Pancreas (tissue), 10 donors: Measurements from ENCODE around the gene LIN9. TPM values are rescaled to one million over a fixed set of nuclear protein-coding genes. Genes with fewer than 3 reads are reported as not detected.
A peak's percentile ranks its signal among the peaks of the same experiment; 100 is the strongest.

Experiments
- ATAC-seq, 4 donors: fragments of 200-7000 bp; cut with Tn5 transposase; one replicate each; pipeline versions ENCODE4 v1.8.0 to v1.9.1; 2020; ENCODE audit warnings: mild to moderate bottlenecking in 4 of 4, moderate library complexity in 4 of 4
- DNase-seq, 6 donors: peaks; one replicate each; pipeline ENCODE4 v3.0.0-alpha.2; 2020
- FAIRE-seq: peaks from 2 replicates; lab custom pipeline; 2012; peaks lifted over from hg19 to GRCh38; lab: Jason Lieb, UNC
- H3K27ac ChIP-seq, 4 donors: fragments of 200-600 bp; sonication (generic); 1 replicate in 3 of 4; 2 replicates in 1 of 4; pipeline versions ENCODE4 v1.5.0 to v1.8.0; 2020
- H3K27me3 ChIP-seq, 4 donors: fragments of 200-600 bp; one replicate each; pipeline ENCODE4 v1.8.0; 2021
- H3K36me3 ChIP-seq, 3 donors: fragments of 200-600 bp; sonication (generic) in 1 of 3; one replicate each; pipeline versions ENCODE4 v1.5.0 to v1.8.0; 2020 to 2021
- H3K4me1 ChIP-seq, 3 donors: fragments of 200-600 bp; one replicate each; pipeline ENCODE4 v1.8.0; 2021
- H3K4me3 ChIP-seq, 4 donors: fragments of 200-600 bp; sonication (generic) in 2 of 4; one replicate each; pipeline versions ENCODE4 v1.5.0 to v1.8.0; 2020 to 2021
- H3K9me3 ChIP-seq, 4 donors: fragments of 200-600 bp; one replicate each; pipeline ENCODE4 v1.8.0; 2021
- WGBS, 2 donors: extraction: QIAGEN DNeasy Blood & Tissue Kit; methylation state at CpG; one replicate each; pipeline ENCODE4 v1.1.7; 2013; 5-methylcytosine and 5-hydroxymethylcytosine counted together
- intact Hi-C, 3 donors: fragments of 100-400 bp; cut with DNase I; formaldehyde crosslinking; loops; one replicate each; pipeline versions ENCODE4 v1.11.1 to v1.14.2; 2022
- polyA plus RNA-seq, 2 donors: library from polyadenylated mRNA; stranded (reverse); fragments of 200-250 nt; gene quantifications; one replicate each; pipeline ENCODE4 v1.2.3, GENCODE V29; 2013
- total RNA-seq, 6 donors: library from RNA; stranded (reverse); fragmentation: NEBNext Ultra II Directional in 4 of 6; extraction: Animal tissue kit (Norgen Biotek cat#: 25700) in 4 of 6; gene quantifications; one replicate each; pipeline versions ENCODE4 v1.2.1 to v1.2.4, GENCODE V29; 2021 to 2023
- TF ChIP-seq, protein P1 (sequence below), 4 donors: fragments of 200-600 bp; sonication (generic) in 3 of 4; IDR thresholded peaks; one replicate each; pipeline versions ENCODE4 v1.5.0 to v1.8.0; 2021; ENCODE audit warnings: antibody characterized with exemption in 4 of 4
- donor health status: healthy with polysubstance abuse.
- donor health status: DM: no; HTN: no; CAD: no; lungs with moderate emphysema.
- donor health status: DM: no; HTN: no; CAD: no.
- donor health status: control.
- donor health status: control.
- donor health status: Bipolar disorder and iron deficiency.
- donor health status: DM: yes; HTN: yes; CAD: no.
- donor health status: DM: no; HTN: no; CAD: no.
- donor health status: DM: no; HTN: no; CAD: no.
- donor health status: DM: yes; HTN: yes; CAD: no.

The LIN9 gene
- total and polyA plus RNA-seq, 8 donors: 0.57 to 2.2 (median 1.2) TPM

GRCh38 chr1:226250511-226250910 lies 58.5 kb downstream of the LIN9 start:
- 98 to 100% methylated on average over 1 of the region's 1 CpG for WGBS, 2 donors
- ATAC-seq: no peak
- no peak for DNase-seq
- H3K27me3 ChIP-seq: no peaks in the 10 kb centered on the region
- H3K36me3 ChIP-seq: no peaks in the 10 kb centered on the region
- TF ChIP-seq, protein P1, sequence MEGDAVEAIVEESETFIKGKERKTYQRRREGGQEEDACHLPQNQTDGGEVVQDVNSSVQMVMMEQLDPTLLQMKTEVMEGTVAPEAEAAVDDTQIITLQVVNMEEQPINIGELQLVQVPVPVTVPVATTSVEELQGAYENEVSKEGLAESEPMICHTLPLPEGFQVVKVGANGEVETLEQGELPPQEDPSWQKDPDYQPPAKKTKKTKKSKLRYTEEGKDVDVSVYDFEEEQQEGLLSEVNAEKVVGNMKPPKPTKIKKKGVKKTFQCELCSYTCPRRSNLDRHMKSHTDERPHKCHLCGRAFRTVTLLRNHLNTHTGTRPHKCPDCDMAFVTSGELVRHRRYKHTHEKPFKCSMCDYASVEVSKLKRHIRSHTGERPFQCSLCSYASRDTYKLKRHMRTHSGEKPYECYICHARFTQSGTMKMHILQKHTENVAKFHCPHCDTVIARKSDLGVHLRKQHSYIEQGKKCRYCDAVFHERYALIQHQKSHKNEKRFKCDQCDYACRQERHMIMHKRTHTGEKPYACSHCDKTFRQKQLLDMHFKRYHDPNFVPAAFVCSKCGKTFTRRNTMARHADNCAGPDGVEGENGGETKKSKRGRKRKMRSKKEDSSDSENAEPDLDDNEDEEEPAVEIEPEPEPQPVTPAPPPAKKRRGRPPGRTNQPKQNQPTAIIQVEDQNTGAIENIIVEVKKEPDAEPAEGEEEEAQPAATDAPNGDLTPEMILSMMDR (IDR thresholded peaks at IDR 0.05): no peak
- no peaks in the 10 kb centered on the region for H3K9me3 ChIP-seq
- FAIRE-seq: no peak
- H3K4me3 ChIP-seq: no peak overlapping the region
- H3K27ac ChIP-seq: no peak overlapping the region
- no peaks in the 10 kb centered on the region for H3K4me1 ChIP-seq
- intact Hi-C loops: no loop called here

- TF ChIP-seq, protein P1 (IDR thresholded peaks at IDR 0.05): no peak
- no peak for DNase-seq
- no peak for ATAC-seq
- H3K9me3 ChIP-seq: no peaks in the 10 kb centered on the region
- no peaks in the 10 kb centered on the region for H3K36me3 ChIP-seq
- no peak overlapping the region for H3K27ac ChIP-seq
- no peaks in the 10 kb centered on the region for H3K4me1 ChIP-seq
- WGBS, 2 donors: 46 to 47% methylated on average over 3 of the region's 3 CpGs
- no peak for FAIRE-seq
- no peaks in the 10 kb centered on the region for H3K27me3 ChIP-seq
- no peak overlapping the region for H3K4me3 ChIP-seq
- intact Hi-C loops: no loop called here
Observed at GRCh38 chr1:226248796-226249195, 60.2 kb downstream of the LIN9 start.

- Histone ChIP-seq H3K36me3 (no peaks in the 10 kb centered on the region), H3K27me3 (no peaks in the 10 kb centered on the region), H3K27ac (no peak overlapping the region), H3K4me3 (no peak overlapping the region), H3K4me1 (no peaks in the 10 kb centered on the region), H3K9me3 (no peaks in the 10 kb centered on the region)
- FAIRE-seq: peak; percentile 77
- TF ChIP-seq, protein P1 (IDR thresholded peaks at IDR 0.05): no peak
- intact Hi-C loops: no loop called here
- DNase-seq: no peak
- no peak for ATAC-seq
- 31 to 42% methylated on average over 2 of the region's 2 CpGs for WGBS, 2 donors
Observed at GRCh38 chr1:226248091-226248490, 60.9 kb downstream of the LIN9 start.

DNA sequence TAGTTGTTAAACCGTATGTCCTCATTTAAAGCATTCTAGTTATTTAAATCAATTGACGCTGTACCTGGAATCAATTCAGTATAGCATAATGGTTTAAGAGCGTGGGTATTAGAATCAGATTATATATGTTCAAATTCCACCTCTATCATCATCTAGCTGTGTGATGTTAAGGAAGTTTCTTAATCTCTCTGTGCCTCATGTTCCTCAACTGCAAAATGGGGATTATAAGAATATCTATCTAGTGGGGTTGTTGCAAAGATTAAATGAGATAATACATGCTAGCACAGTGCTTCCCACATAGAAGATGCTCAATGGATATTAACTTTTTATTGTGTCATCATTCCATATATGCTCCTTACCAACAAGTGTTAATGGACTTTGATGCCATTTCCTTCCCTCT lies 69.5 kb downstream of the LIN9 start:
- Histone ChIP-seq H3K4me3 (no peak overlapping the region), H3K27me3 (no peaks in the 10 kb centered on the region), H3K9me3 (no peaks in the 10 kb centered on the region), H3K4me1 (no peaks in the 10 kb centered on the region), H3K27ac (no peak overlapping the region), H3K36me3 (no peaks in the 10 kb centered on the region)
- ATAC-seq (no peak), FAIRE-seq (no peak), DNase-seq (no peak)
- intact Hi-C loops: no loop called here
- WGBS, 2 donors: 97 to 99% methylated on average over 3 of the region's 3 CpGs
- TF ChIP-seq, protein P1 (IDR thresholded peaks at IDR 0.05): no peak

- WGBS, 2 donors: 81 to 88% methylated on average over 1 of the region's 1 CpG
- Histone ChIP-seq H3K36me3 (no peaks in the 10 kb centered on the region), H3K27me3 (no peaks in the 10 kb centered on the region), H3K4me3 (no peak overlapping the region), H3K27ac (no peak overlapping the region), H3K4me1 (no peaks in the 10 kb centered on the region), H3K9me3 (no peaks in the 10 kb centered on the region)
- TF ChIP-seq, protein P1 (IDR thresholded peaks at IDR 0.05): no peak
- intact Hi-C loops: no loop called here
- no peak for DNase-seq
- no peak for ATAC-seq
- no peak for FAIRE-seq
Observed at GRCh38 chr1:226236826-226237225, 72.1 kb downstream of the LIN9 start.
